OCI-LY7 (cell line): ENCODE measurements around the gene MRRF. TPM values are rescaled to one million over a fixed set of nuclear protein-coding genes. Genes with fewer than 3 reads are reported as not detected.

ENCODE experiments used
- BruUV-seq: library from RNA; stranded (reverse); fragments of 400-500 nt; replicated peaks from 2 replicates; lab custom pipeline; 2021; lab: Mats Ljungman, UMichigan
- CTCF ChIA-PET: fragments of 300-600 bp; sonication (Branson Sonifier 250); formaldehyde crosslinking; loops from one replicate; lab custom pipeline; 2022; ENCODE audit warnings: antibody characterized with exemption; ENCODE audit not compliant: unreplicated experiment; lab: Charles Lee
- POLR2A ChIA-PET: fragments of 300-600 bp; sonication (Branson Sonifier 250); formaldehyde crosslinking; loops from one replicate; lab custom pipeline; 2022; ENCODE audit warnings: antibody characterized with exemption; lab: Charles Lee
- DNase-seq: peaks from one replicate; pipeline ENCODE4 v3.0.0-alpha.2; 2015; ENCODE audit warnings: low spot score
- H2AFZ ChIP-seq: fragments of 200-600 bp; sonication (generic), shearing (Covaris generic); 2 replicates; pipeline ENCODE4 v1.6.1; 2014; ENCODE audit warnings: mild to moderate bottlenecking, antibody characterized with exemption, low read length, moderate library complexity
- H3K27ac ChIP-seq: fragments of 200-600 bp; sonication (generic); 2 replicates; pipeline ENCODE4 v1.5.1; 2014; ENCODE audit warnings: mixed run types, low read depth, mild to moderate bottlenecking, moderate library complexity, low read length, inconsistent platforms; ENCODE audit not compliant: poor library complexity, severe bottlenecking
- H3K36me3 ChIP-seq: fragments of 200-600 bp; sonication (generic); 2 replicates; pipeline ENCODE4 v1.6.1; 2014; ENCODE audit warnings: mild to moderate bottlenecking, antibody characterized with exemption, low read length, moderate library complexity, mixed read lengths; ENCODE audit not compliant: insufficient read depth
- H3K4me1 ChIP-seq: fragments of 200-600 bp; sonication (generic); 2 replicates; pipeline ENCODE4 v1.5.1; 2014; ENCODE audit warnings: mild to moderate bottlenecking, low read length; ENCODE audit not compliant: insufficient read depth, poor library complexity, severe bottlenecking
- H3K4me2 ChIP-seq: fragments of 200-600 bp; sonication (generic); 2 replicates; pipeline ENCODE4 v1.6.1; 2014; ENCODE audit warnings: mild to moderate bottlenecking, low read length
- H3K4me3 ChIP-seq: fragments of 200-600 bp; sonication (generic); 2 replicates; pipeline ENCODE4 v1.5.1; 2014; ENCODE audit warnings: mild to moderate bottlenecking, low read depth, low read length; ENCODE audit not compliant: poor library complexity, severe bottlenecking
- H3K79me2 ChIP-seq: fragments of 200-600 bp; sonication (generic); 2 replicates; pipeline ENCODE4 v1.6.1; 2016; ENCODE audit warnings: low read depth, mild to moderate bottlenecking, low read length, moderate library complexity, mixed read lengths; ENCODE audit not compliant: insufficient read depth
- H3K9me2 ChIP-seq: fragments of 200-600 bp; sonication (generic); 2 replicates; pipeline ENCODE4 v1.6.1; 2016; ENCODE audit warnings: mild to moderate bottlenecking, low read length, mixed read lengths; ENCODE audit not compliant: insufficient read depth
- H3K9me3 ChIP-seq: fragments of 200-600 bp; sonication (generic); 2 replicates; pipeline ENCODE4 v1.6.1; 2014; ENCODE audit warnings: mild to moderate bottlenecking, mixed run types, low read length, mixed read lengths
- H4K20me1 ChIP-seq: fragments of 200-600 bp; sonication (generic); 2 replicates; pipeline ENCODE4 v1.6.1; 2014; ENCODE audit warnings: mild to moderate bottlenecking, antibody characterized with exemption, low read length, moderate library complexity, mixed read lengths; ENCODE audit not compliant: insufficient read depth
- CTCF ChIP-seq: fragments of 200-600 bp; sonication (generic); conservative IDR thresholded peaks from 2 replicates; pipeline ENCODE4 v1.5.1; 2014; ENCODE audit warnings: mild to moderate bottlenecking, antibody characterized with exemption, low read length, moderate library complexity, mixed read lengths
- EZH2phosphoT487 ChIP-seq: fragments of 200-600 bp; sonication (generic); IDR thresholded peaks from 2 replicates; pipeline ENCODE4 v1.6.1; 2018; ENCODE audit warnings: low read depth, borderline replicate concordance, mild to moderate bottlenecking, mixed run types, antibody characterized with exemption, low read length, moderate library complexity, mixed read lengths
- intact Hi-C: fragments of 100-400 bp; cut with micrococcal nuclease; formaldehyde crosslinking; loops from one replicate; pipeline ENCODE4 v1.10.0; 2022; ENCODE audit not compliant: unreplicated experiment
- total RNA-seq, 2 experiments: library from RNA; depleted of rRNA in 1 of 2; stranded (reverse); fragments of >200 nt in 1 of 2; shearing (Covaris generic) in 1 of 2; gene quantifications; 2 replicates each; pipeline ENCODE4 v1.2.3, GENCODE V29; 2014 to 2022

MRRF gene
- total RNA-seq, 2 experiments from 2014 or later, result 46.1 to 53.2 TPM

- H3K79me2 ChIP-seq, result no peaks in the 10 kb centered on the region
- ChIA-PET CTCF (no interaction called here), POLR2A (no interaction called here)
- no TSS peak for BruUV-seq
- no peak overlapping the region for H3K4me2 ChIP-seq
- no peaks in the 10 kb centered on the region for H3K4me1 ChIP-seq
- DNase-seq, result no peak
- H3K9me3 ChIP-seq, result peaks cover 8% of the 10 kb centered on the region
- no peaks in the 10 kb centered on the region for H3K9me2 ChIP-seq
- no peak overlapping the region for H2AFZ ChIP-seq
- H4K20me1 ChIP-seq, result no peaks in the 10 kb centered on the region
- H3K4me3 ChIP-seq, result no peak overlapping the region
- no peaks in the 10 kb centered on the region for H3K36me3 ChIP-seq
- intact Hi-C loops, result no loop called here
- no peak for TF ChIP-seq CTCF
- no peak for TF ChIP-seq EZH2phosphoT487
- H3K27ac ChIP-seq, result no peak overlapping the region
Measured at GRCh38 chr9:122376796-122377195, 112.1 kb downstream of the MRRF start.

- H3K4me3 ChIP-seq, result no peak overlapping the region
- no peak overlapping the region for H3K4me2 ChIP-seq
- no peak overlapping the region for H3K27ac ChIP-seq
- ChIA-PET POLR2A (no interaction called here), CTCF (no interaction called here)
- H3K79me2 ChIP-seq, result no peaks in the 10 kb centered on the region
- no peaks in the 10 kb centered on the region for H3K36me3 ChIP-seq
- no peaks in the 10 kb centered on the region for H4K20me1 ChIP-seq
- no peaks in the 10 kb centered on the region for H3K9me2 ChIP-seq
- intact Hi-C loops, result no loop called here
- no peak for DNase-seq
- no peak overlapping the region for H2AFZ ChIP-seq
- peaks cover 8% of the 10 kb centered on the region for H3K9me3 ChIP-seq
- no TSS peak for BruUV-seq
- H3K4me1 ChIP-seq, result no peaks in the 10 kb centered on the region
- TF ChIP-seq CTCF, result no peak
- no peak for TF ChIP-seq EZH2phosphoT487
Measured at GRCh38 chr9:122377241-122378164, 112.8 kb downstream of the MRRF start.

- no peak overlapping the region for H3K27ac ChIP-seq
- no TSS peak for BruUV-seq
- CTCF ChIA-PET, result interaction anchor here (0.6 kb wide), 1 partner anchor 75 kb away, joined by 7 read pairs; no protein-coding TSS in a partner anchor
- no peak for DNase-seq
- H3K9me2 ChIP-seq, result no peaks in the 10 kb centered on the region
- POLR2A ChIA-PET, result no interaction called here
- intact Hi-C loops, result no loop called here
- peaks cover 8% of the 10 kb centered on the region for H3K9me3 ChIP-seq
- no peak overlapping the region for H2AFZ ChIP-seq
- no peak overlapping the region for H3K4me3 ChIP-seq
- H3K79me2 ChIP-seq, result no peaks in the 10 kb centered on the region
- no peaks in the 10 kb centered on the region for H3K36me3 ChIP-seq
- TF ChIP-seq EZH2phosphoT487 (no peak), CTCF (no peak)
- no peaks in the 10 kb centered on the region for H3K4me1 ChIP-seq
- no peaks in the 10 kb centered on the region for H4K20me1 ChIP-seq
- no peak overlapping the region for H3K4me2 ChIP-seq
Measured at GRCh38 chr9:122378236-122378635, 113.6 kb downstream of the MRRF start.
